ENCODE measurements around the gene LDLRAD4.
A peak's percentile ranks its signal among the peaks of the same experiment; 100 is the strongest.

LDLRAD4 gene

GRCh38 chr18:13206301-13206700 lies 12.3 kb upstream of the LDLRAD4 start:
- DNase-seq = no peak

GRCh38 chr18:13207294-13207693 lies 11.3 kb upstream of the LDLRAD4 start:
- DNase-seq = no peak

- DNase-seq = no peak
Observed at GRCh38 chr18:13211534-13211933, 7.0 kb upstream of the LDLRAD4 start.

- DNase-seq = no peak
Observed at GRCh38 chr18:13213036-13213795, 5.3 kb upstream of the LDLRAD4 start.

- no peak for DNase-seq
Observed at GRCh38 chr18:13214609-13215008, 4.0 kb upstream of the LDLRAD4 start.

- peak; percentile 40 for DNase-seq
Observed at GRCh38 chr18:13216092-13216582, 2.4 kb upstream of the LDLRAD4 start.

GRCh38 chr18:13216711-13217465 lies 1.7 kb upstream of the LDLRAD4 start:
- peak; percentile 22 for DNase-seq

- DNase-seq = peak; percentile 49
Observed at GRCh38 chr18:13217466-13217961, 1.0 kb upstream of the LDLRAD4 start.

GRCh38 chr18:13217971-13218367 lies 591 bp upstream of the LDLRAD4 start:
- no peak for DNase-seq

- no peak for DNase-seq
Observed at GRCh38 chr18:13218997-13219396, 437 bp downstream of the LDLRAD4 start.

GRCh38 chr18:13219593-13220159 lies 1.1 kb downstream of the LDLRAD4 start:
- no peak for DNase-seq

GRCh38 chr18:13220361-13220991 lies 1.9 kb downstream of the LDLRAD4 start:
- DNase-seq = no peak

- DNase-seq = no peak
Observed at GRCh38 chr18:13221869-13222855, 3.6 kb downstream of the LDLRAD4 start.

- no peak for DNase-seq
Observed at GRCh38 chr18:13222856-13223281, 4.3 kb downstream of the LDLRAD4 start.

- DNase-seq = no peak
Observed at GRCh38 chr18:13223311-13224143, 5.0 kb downstream of the LDLRAD4 start.

GRCh38 chr18:13225261-13225660 lies 6.7 kb downstream of the LDLRAD4 start:
- DNase-seq = no peak

GRCh38 chr18:13226533-13227144 lies 8.1 kb downstream of the LDLRAD4 start:
- DNase-seq = no peak

GRCh38 chr18:13227910-13228309 lies 9.3 kb downstream of the LDLRAD4 start:
- no peak for DNase-seq

GRCh38 chr18:13229001-13229671 lies 10.6 kb downstream of the LDLRAD4 start:
- DNase-seq = no peak

- DNase-seq = no peak
Observed at GRCh38 chr18:13231151-13231550, 12.6 kb downstream of the LDLRAD4 start.

All from effector CD4-positive, alpha-beta T cell (primary cell).